Esophagus muscularis mucosa (tissue), 3 donors: Measurements from ENCODE around the gene PTPRE.

ENCODE experiments used
- CTCF ChIP-seq, 3 experiments: fragments of 200-600 bp in 2 of 3; fragments of 450-650 bp in 1 of 3; sonication (generic) in 2 of 3; IDR thresholded peaks; one replicate each; pipeline ENCODE4 v1.5.1; 2017 to 2019; ENCODE audit warnings: antibody characterized with exemption in 3 of 3, mild to moderate bottlenecking in 2 of 3, moderate library complexity in 1 of 3
- POLR2A ChIP-seq: fragments of 450-650 bp; IDR thresholded peaks from one replicate; pipeline ENCODE4 v1.6.1; 2017; ENCODE audit warnings: antibody characterized with exemption, moderate library complexity, mild to moderate bottlenecking, low read depth
- POLR2AphosphoS5 ChIP-seq, 2 donors: sonication (generic); formaldehyde crosslinking; IDR thresholded peaks; one replicate each; pipeline ENCODE4 v1.6.1; 2017; ENCODE audit warnings: antibody characterized with exemption in 2 of 2

DNA sequence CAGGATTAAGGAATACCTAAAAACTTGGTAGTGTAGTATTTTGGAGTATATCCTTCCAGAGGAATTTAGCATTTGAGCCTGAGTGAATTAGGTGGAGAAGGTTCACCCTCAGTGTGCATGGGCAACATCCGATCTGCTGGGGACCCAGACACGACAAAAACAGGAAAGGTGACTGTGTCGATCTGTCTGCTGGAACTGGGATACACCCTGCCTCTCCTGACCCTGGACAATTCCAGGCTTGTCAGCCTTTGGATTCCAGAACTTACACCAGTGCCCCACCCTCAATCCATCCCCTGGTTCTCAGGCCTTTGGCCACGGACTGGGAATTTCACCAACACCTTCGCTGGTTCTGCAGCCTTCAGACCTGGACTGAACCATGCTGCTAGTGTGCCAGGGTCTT, 41.9 kb downstream of the PTPRE start:
- TF ChIP-seq POLR2AphosphoS5 (IDR thresholded peaks at IDR 0.05): no peak
- TF ChIP-seq POLR2A: no peak
- no peak for TF ChIP-seq CTCF (IDR thresholded peaks at IDR 0.05)
